GM21390 (cell line): ENCODE measurements around the gene GID4.

ENCODE experiments used
- ATAC-seq: cut with Tn5 transposase; IDR thresholded peaks from one replicate; pipeline ENCODE4 v1.9.1; 2021; ENCODE audit not compliant: unreplicated experiment

GID4 gene

GRCh38 chr17:18099516-18099915 lies 60.3 kb downstream of the GID4 start:
- no peak for ATAC-seq

GRCh38 chr17:18100616-18101015 lies 61.4 kb downstream of the GID4 start:
- ATAC-seq, result no peak

- no peak for ATAC-seq
Observed at GRCh38 chr17:18101828-18102227, 62.6 kb downstream of the GID4 start.

- no peak for ATAC-seq
Observed at GRCh38 chr17:18102640-18103039, 63.4 kb downstream of the GID4 start.

- ATAC-seq, result no peak
Observed at GRCh38 chr17:18105027-18105426, 65.8 kb downstream of the GID4 start.

- ATAC-seq, result no peak
Observed at GRCh38 chr17:18105595-18105994, 66.4 kb downstream of the GID4 start.

GRCh38 chr17:18106211-18106610 lies 67.0 kb downstream of the GID4 start:
- no peak for ATAC-seq

- ATAC-seq, result no peak
Observed at GRCh38 chr17:18107061-18107790, 68.0 kb downstream of the GID4 start.

GRCh38 chr17:18107971-18108370 lies 68.8 kb downstream of the GID4 start:
- no peak for ATAC-seq

GRCh38 chr17:18108401-18109312 lies 69.4 kb downstream of the GID4 start, which contains the start of gene MYO15A:
Gene MYO15A, plus strand, starts transcription at chr17:18108756. Its CDS starts 10,045 bp downstream, at chr17:18118801.
- ATAC-seq, result no peak

- no peak for ATAC-seq
Observed at GRCh38 chr17:18109935-18110485, 70.8 kb downstream of the GID4 start.

- ATAC-seq, result no peak
Observed at GRCh38 chr17:18110636-18111145, 71.5 kb downstream of the GID4 start.

- ATAC-seq, result no peak
Observed at GRCh38 chr17:18111330-18111971, 72.2 kb downstream of the GID4 start.

- no peak for ATAC-seq
Observed at GRCh38 chr17:18115517-18115916, 76.3 kb downstream of the GID4 start.

- no peak for ATAC-seq
Observed at GRCh38 chr17:18116078-18116477, 76.9 kb downstream of the GID4 start.

GRCh38 chr17:18117533-18117932 lies 78.3 kb downstream of the GID4 start:
- ATAC-seq, result no peak
